OCI-LY7 (cell line): ENCODE data around the gene ZNF506.

Experiments used
- CTCF ChIP-seq: fragments of 200-600 bp; sonication (generic); conservative IDR thresholded peaks from 2 replicates; pipeline ENCODE4 v1.5.1; 2014; ENCODE audit warnings: mild to moderate bottlenecking, antibody characterized with exemption, low read length, moderate library complexity, mixed read lengths
- EZH2phosphoT487 ChIP-seq: fragments of 200-600 bp; sonication (generic); IDR thresholded peaks from 2 replicates; pipeline ENCODE4 v1.6.1; 2018; ENCODE audit warnings: low read depth, borderline replicate concordance, mild to moderate bottlenecking, mixed run types, antibody characterized with exemption, low read length, moderate library complexity, mixed read lengths

- TF ChIP-seq CTCF, result no peak
- TF ChIP-seq EZH2phosphoT487, result no peak
These were observed 4.9 kb downstream of the ZNF506 start for GRCh38 chr19:19816679-19817078.
